ENCODE data around the gene SIGLEC9.

SIGLEC9 gene

DNA sequence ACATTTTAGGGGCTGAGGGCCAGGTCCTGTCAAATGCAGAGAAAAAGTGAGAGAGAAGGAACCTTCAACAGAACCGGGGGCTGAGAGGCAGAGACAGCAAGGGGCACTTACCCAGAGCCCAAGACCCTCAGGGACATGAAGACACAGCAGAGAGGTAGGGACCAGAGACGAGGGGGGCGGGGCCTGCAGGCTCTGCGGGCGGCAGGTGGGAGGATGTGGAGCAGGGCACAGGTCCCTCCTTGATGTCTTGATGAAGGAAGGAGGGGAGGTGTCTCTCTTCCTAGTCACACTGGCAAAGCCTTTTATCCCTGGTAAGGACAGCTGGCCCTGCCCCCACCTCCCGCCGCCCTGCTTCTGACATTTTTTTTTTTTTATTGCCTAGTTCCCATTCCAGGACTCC lies 42.1 kb upstream of the SIGLEC9 start, which contains the start of gene KLK14:
TSS of gene KLK14 (minus strand) at position 277 of the 400 bp plus-strand sequence. CDS start at position 4, 273 bp downstream.
- no peak within 1 kb of the TSS for H3K27ac ChIP-seq
- TF ChIP-seq, protein P1, sequence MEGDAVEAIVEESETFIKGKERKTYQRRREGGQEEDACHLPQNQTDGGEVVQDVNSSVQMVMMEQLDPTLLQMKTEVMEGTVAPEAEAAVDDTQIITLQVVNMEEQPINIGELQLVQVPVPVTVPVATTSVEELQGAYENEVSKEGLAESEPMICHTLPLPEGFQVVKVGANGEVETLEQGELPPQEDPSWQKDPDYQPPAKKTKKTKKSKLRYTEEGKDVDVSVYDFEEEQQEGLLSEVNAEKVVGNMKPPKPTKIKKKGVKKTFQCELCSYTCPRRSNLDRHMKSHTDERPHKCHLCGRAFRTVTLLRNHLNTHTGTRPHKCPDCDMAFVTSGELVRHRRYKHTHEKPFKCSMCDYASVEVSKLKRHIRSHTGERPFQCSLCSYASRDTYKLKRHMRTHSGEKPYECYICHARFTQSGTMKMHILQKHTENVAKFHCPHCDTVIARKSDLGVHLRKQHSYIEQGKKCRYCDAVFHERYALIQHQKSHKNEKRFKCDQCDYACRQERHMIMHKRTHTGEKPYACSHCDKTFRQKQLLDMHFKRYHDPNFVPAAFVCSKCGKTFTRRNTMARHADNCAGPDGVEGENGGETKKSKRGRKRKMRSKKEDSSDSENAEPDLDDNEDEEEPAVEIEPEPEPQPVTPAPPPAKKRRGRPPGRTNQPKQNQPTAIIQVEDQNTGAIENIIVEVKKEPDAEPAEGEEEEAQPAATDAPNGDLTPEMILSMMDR (conservative IDR thresholded peaks at IDR 0.05): no peak
- no peak for TF ChIP-seq ZFX (IDR thresholded peaks at IDR 0.05)

GRCh38 chr19:51083181-51083580 lies 41.5 kb upstream of the SIGLEC9 start:
- TF ChIP-seq ZFX (IDR thresholded peaks at IDR 0.05): no peak
- TF ChIP-seq, protein P1 (conservative IDR thresholded peaks at IDR 0.05): no peak

DNA sequence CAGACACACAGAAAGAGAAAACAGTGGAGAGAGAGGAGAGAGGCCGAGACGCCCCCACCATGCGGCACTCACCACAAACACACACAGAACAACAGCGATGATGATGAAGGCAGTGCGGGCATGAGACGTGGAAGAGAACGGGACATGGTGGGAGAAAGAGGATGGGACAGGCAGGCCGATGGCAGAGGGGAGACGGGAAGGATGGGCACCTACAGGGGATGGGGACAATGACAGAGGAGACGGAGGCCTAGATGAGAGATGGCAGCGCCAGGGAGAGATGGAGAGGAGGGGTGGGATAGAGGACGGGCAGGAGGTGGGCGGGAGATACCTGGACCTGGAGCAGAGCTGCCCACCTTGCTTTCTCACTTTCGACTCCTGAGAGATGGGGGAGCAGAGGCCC lies 40.9 kb upstream of the SIGLEC9 start:
- no peak overlapping the region for H3K27ac ChIP-seq
- TF ChIP-seq ZFX (IDR thresholded peaks at IDR 0.05): no peak
- TF ChIP-seq, protein P1 (conservative IDR thresholded peaks at IDR 0.05): no peak

More at GRCh38 chr19:51083181-51083580, 41.5 kb upstream of the SIGLEC9 start:
- H3K27ac ChIP-seq: no peak overlapping the region

GRCh38 chr19:51084505-51084904 lies 40.2 kb upstream of the SIGLEC9 start:
- TF ChIP-seq, protein P1 (conservative IDR thresholded peaks at IDR 0.05): no peak
- no peak for TF ChIP-seq ZFX (IDR thresholded peaks at IDR 0.05)

DNA sequence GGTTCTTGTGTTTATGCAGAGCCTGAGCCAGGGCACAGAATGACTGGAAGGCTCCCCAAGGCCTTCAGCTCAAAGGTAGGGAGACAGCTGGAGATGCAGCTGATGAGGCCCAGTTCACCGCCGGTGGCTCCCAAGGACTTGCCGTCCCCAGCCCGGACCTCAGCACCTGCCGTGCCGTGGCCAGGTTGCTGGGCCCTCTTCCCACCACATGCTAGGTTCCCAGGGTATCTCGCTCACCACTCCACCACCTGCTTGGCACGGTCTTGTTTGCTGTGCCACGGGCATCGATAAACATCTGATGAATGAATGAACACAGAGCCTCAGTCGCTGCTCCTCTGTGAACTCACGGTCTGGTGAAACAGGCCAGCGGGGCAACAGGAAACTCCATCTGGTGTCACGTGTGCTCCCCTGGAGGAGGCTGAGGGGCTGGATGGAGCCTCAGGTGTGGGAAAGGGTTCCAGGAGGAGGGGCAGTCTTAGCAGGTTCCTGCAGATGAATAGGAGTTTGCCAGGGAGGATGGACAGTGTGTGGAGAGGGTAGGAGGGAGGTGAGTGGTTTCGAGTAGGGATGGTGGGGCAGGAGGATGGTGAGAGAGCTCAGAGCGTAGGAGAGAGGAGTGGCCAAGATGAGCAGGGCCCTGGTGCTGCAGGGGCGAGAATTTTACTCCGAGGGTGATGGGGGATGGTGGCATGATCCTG lies 38.4 kb upstream of the SIGLEC9 start:
- no peak overlapping the region for H3K27ac ChIP-seq
- TF ChIP-seq, protein P1 (conservative IDR thresholded peaks at IDR 0.05): no peak
- no peak for TF ChIP-seq ZFX (IDR thresholded peaks at IDR 0.05)

More at GRCh38 chr19:51084505-51084904, 40.2 kb upstream of the SIGLEC9 start:
- H3K27ac ChIP-seq: no peak overlapping the region

GRCh38 chr19:51089786-51090185 lies 34.9 kb upstream of the SIGLEC9 start:
- no peak overlapping the region for H3K27ac ChIP-seq
- TF ChIP-seq, protein P1 (conservative IDR thresholded peaks at IDR 0.05): no peak
- no peak for TF ChIP-seq ZFX (IDR thresholded peaks at IDR 0.05)

GRCh38 chr19:51090471-51090870 lies 34.2 kb upstream of the SIGLEC9 start:
- TF ChIP-seq ZFX (IDR thresholded peaks at IDR 0.05): no peak
- TF ChIP-seq, protein P1 (conservative IDR thresholded peaks at IDR 0.05): no peak
- no peak overlapping the region for H3K27ac ChIP-seq

Measured in C4-2B (cell line).